Activated naive CD4-positive, alpha-beta T cell treated with anti-CD3 and anti-CD28 coated beads for 36 hours (primary cell): ENCODE measurements around the gene GIMAP1. TPM values are rescaled to one million over a fixed set of nuclear protein-coding genes. Genes with fewer than 3 reads are reported as not detected.
"Not testable (repeated sequence)": the region's sequence is repeated elsewhere in the genome, so short reads cannot be mapped to it uniquely, and the experiment has no call there.

ENCODE experiments used
- CTCF ChIA-PET: fragments of 350-600 bp; sonication (Branson Sonifier 250); formaldehyde crosslinking; loops from one replicate; lab custom pipeline; 2021; ENCODE audit warnings: antibody characterized with exemption; lab: Charles Lee
- DNase-seq: peaks from one replicate; pipeline ENCODE4 v3.0.0-alpha.2; 2020
- H3K27ac Mint-ChIP-seq: one replicate; pipeline ENCODE4 v1.8.0; 2021; ENCODE audit warnings: mild to moderate bottlenecking, mixed read lengths
- H3K27me3 Mint-ChIP-seq: one replicate; pipeline ENCODE4 v1.8.0; 2021; ENCODE audit warnings: low read depth, mixed read lengths
- H3K36me3 Mint-ChIP-seq: one replicate; pipeline ENCODE4 v1.8.0; 2021; ENCODE audit warnings: low read depth, mixed read lengths
- H3K4me1 Mint-ChIP-seq: one replicate; pipeline ENCODE4 v1.8.0; 2021; ENCODE audit warnings: low read depth, mixed read lengths
- H3K4me3 Mint-ChIP-seq: one replicate; pipeline ENCODE4 v1.8.0; 2021; ENCODE audit warnings: mild to moderate bottlenecking, moderate library complexity, mixed read lengths
- H3K9me3 Mint-ChIP-seq: one replicate; pipeline ENCODE4 v1.8.0; 2021; ENCODE audit warnings: mixed read lengths
- intact Hi-C: fragments of 100-400 bp; cut with micrococcal nuclease; formaldehyde crosslinking; loops from one replicate; pipeline ENCODE4 v1.15.1; 2023
- total RNA-seq, 2 experiments: library from RNA; stranded (reverse); gene quantifications; one replicate each; pipeline ENCODE4 v1.2.3, GENCODE V29; 2021

The GIMAP1 gene
- total RNA-seq, result 1 to 10 TPM; 5.1 to 5.3 TPM

DNA sequence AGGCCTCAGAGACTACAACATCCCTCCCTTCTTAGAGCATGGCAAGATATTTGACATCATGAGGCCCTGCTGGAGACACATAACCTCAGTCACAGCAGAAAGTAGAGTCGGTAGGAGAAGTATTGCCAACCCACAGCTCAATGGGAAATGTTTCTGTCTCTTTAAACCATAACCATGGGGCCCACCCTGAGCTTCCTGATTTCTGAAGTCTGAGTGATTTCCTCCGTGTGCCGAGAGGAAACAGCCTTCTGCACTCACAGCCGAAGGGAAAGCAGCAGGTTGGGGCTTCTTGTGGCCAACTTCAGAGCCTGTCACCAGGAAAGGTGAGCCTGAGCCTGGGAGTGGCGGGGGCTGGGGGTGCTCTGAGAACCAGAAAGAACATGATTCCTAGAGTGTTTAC is at the start of gene GIMAP1:
Gene GIMAP1 (plus strand): TSS at position 246 of the 400 bp plus-strand sequence. CDS start 2,435 bp downstream, outside the sequence.
- peak within 1 kb of the TSS; percentile 92 for H3K27ac Mint-ChIP-seq
- intact Hi-C loops, result loop anchor here (1.0 to 5.0 kb wide), 5 partner anchors 16 to 266 kb away; partner anchors contain the start of genes GIMAP2, GIMAP4, GIMAP6 and GIMAP8
- no peaks in the 10 kb centered on the region for H3K27me3 Mint-ChIP-seq
- peaks cover 57% of the 10 kb centered on the region for H3K36me3 Mint-ChIP-seq
- peaks cover 24% of the 10 kb centered on the region for H3K9me3 Mint-ChIP-seq
- CTCF ChIA-PET, result interaction anchor here (0.6 to 4.9 kb wide), 17 partner anchors 11 to 286 kb away, joined by 3 to 25 read pairs (median 6); partner anchors contain the start of genes GIMAP4 and GIMAP8
- peak; percentile 81 for DNase-seq
- H3K4me3 Mint-ChIP-seq, result peak within 1 kb of the TSS; percentile 97
- H3K4me1 Mint-ChIP-seq, result peaks cover 62% of the 10 kb centered on the region

DNA sequence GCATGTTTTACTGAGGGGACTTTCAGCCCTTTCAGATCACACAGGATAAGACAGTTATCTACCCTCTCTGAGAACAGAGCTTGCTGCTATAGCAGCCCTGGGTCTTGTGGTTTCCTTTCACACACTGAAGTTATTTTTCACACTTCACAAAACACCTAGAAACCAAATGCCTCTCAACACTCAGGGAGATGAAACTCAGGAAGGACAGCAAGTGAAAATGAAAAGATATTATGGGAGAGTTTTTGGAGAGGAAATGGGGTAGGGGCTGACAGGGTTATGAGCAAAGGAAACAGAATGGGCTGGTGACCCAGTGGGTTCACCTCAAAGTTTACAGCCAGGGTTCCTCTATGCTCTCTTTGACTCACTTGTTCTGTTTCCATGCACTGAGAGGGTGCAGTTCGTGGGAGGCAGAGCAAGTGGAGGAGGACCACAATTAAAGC is 47.9 kb upstream of the GIMAP1 start:
- CTCF ChIA-PET, result interaction anchor here (0.7 to 2.6 kb wide), 3 partner anchors 17 to 87 kb away, joined by 4 to 11 read pairs (median 6); partner anchors contain the start of gene GIMAP2
- peaks cover 9% of the 10 kb centered on the region for H3K36me3 Mint-ChIP-seq

DNA sequence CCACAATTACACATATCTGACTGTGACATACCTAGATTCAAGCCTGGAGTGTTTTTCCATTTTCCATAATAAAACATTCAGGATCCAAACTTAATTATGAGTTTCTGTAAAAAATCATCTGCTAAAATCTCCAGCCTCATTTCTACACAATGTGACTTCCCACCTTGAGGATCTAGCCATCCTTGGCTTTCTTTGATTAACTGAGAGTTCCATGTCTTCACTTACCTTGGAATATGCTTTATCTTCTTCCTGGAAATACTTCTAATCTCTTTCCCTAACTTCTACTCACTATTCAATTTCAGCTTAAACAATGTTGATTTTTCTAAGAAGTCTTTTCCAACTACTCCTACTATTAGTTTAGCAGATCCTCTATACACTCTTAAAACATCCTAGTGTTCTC is 47.4 kb upstream of the GIMAP1 start:
- H3K27ac Mint-ChIP-seq, result peak overlapping the region; percentile 95
- intact Hi-C loops, result loop anchor here (1.0 to 5.0 kb wide), 9 partner anchors 7 to 347 kb away; partner anchors contain the start of genes ACTR3C, GIMAP2, GIMAP6 and GIMAP7
- peaks cover 83% of the 10 kb centered on the region for H3K4me1 Mint-ChIP-seq
- peaks cover 8% of the 10 kb centered on the region for H3K36me3 Mint-ChIP-seq
- CTCF ChIA-PET, result interaction anchor here (0.8 to 2.6 kb wide), 4 partner anchors 16 to 221 kb away, joined by 3 to 6 read pairs (median 4); partner anchors contain the start of gene GIMAP2
- no peaks in the 10 kb centered on the region for H3K27me3 Mint-ChIP-seq
- no peak for DNase-seq
- peaks cover 12% of the 10 kb centered on the region for H3K9me3 Mint-ChIP-seq
- H3K4me3 Mint-ChIP-seq, result peak overlapping the region; percentile 6

More for the DNA sequence above, 47.9 kb upstream of the GIMAP1 start:
- H3K4me3 Mint-ChIP-seq, result peak overlapping the region; percentile 19
- intact Hi-C loops, result loop anchor here (1.0 to 5.0 kb wide), 9 partner anchors 8 to 346 kb away; partner anchors contain the start of genes ACTR3C, GIMAP2, GIMAP6 and GIMAP7
- H3K27ac Mint-ChIP-seq, result peak overlapping the region; percentile 95
- peak; percentile 71 for DNase-seq
- no peaks in the 10 kb centered on the region for H3K27me3 Mint-ChIP-seq
- peaks cover 12% of the 10 kb centered on the region for H3K9me3 Mint-ChIP-seq
- H3K4me1 Mint-ChIP-seq, result peaks cover 88% of the 10 kb centered on the region

GRCh38 chr7:150671798-150672585 is 44.4 kb upstream of the GIMAP1 start:
- Mint-ChIP-seq H3K27ac (peak overlapping the region; percentile 62), H3K4me1 (peaks cover 78% of the 10 kb centered on the region), H3K9me3 (peaks cover 12% of the 10 kb centered on the region)
- intact Hi-C loops, H3K27me3 Mint-ChIP-seq, H3K4me3 Mint-ChIP-seq, DNase-seq, H3K36me3 Mint-ChIP-seq: not testable (repeated sequence)
- CTCF ChIA-PET, result interaction anchor here (1.4 kb wide), 1 partner anchor 14 kb away, joined by 3 read pairs; the partner anchor contains the start of gene GIMAP2

GRCh38 chr7:150675714-150676113 is 40.7 kb upstream of the GIMAP1 start:
- Mint-ChIP-seq H3K9me3 (peaks cover 7% of the 10 kb centered on the region), H3K4me1 (peaks cover 78% of the 10 kb centered on the region), H3K27ac (peak overlapping the region; percentile 5), H3K36me3 (peaks cover 10% of the 10 kb centered on the region), H3K27me3 (no peaks in the 10 kb centered on the region), H3K4me3 (no peak overlapping the region)
- DNase-seq, result no peak
- CTCF ChIA-PET, result interaction anchor here (1.2 kb wide), 1 partner anchor 10 kb away, joined by 3 read pairs; the partner anchor contains the start of gene GIMAP2
- intact Hi-C loops, result loop anchor here (1.0 kb wide), 1 partner anchor 7 kb away; no protein-coding TSS in a partner anchor

DNA sequence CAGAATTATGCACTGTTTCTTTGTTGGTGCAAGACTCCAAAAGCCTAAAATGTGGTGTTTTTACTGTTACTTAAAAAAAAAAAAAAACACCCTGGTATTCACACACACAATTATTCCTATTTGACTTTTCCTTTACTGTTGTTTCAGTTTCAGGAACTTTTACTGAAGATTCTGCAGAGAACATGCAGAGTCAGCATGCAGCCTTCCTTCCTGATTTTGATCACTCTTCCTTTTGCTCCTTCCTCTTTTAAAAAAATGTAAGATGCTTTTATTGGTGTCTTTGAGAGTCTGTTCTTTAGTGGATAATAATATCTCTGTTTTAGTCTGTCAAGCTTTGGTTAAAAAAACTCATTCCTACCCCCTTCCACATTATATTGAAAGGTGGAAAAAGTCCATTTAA is 40.1 kb upstream of the GIMAP1 start:
- Mint-ChIP-seq H3K27ac (peak overlapping the region; percentile 72), H3K36me3 (peaks cover 13% of the 10 kb centered on the region), H3K4me3 (peak overlapping the region; percentile 30), H3K4me1 (peaks cover 78% of the 10 kb centered on the region)
- intact Hi-C loops, result loop anchor here (1.0 kb wide), 1 partner anchor 8 kb away; no protein-coding TSS in a partner anchor
- DNase-seq, H3K9me3 Mint-ChIP-seq, H3K27me3 Mint-ChIP-seq: not testable (repeated sequence)
- CTCF ChIA-PET, result interaction anchor here (1.2 kb wide), 1 partner anchor 10 kb away, joined by 3 read pairs; the partner anchor contains the start of gene GIMAP2

GRCh38 chr7:150676854-150677253 is 39.6 kb upstream of the GIMAP1 start:
- DNase-seq, H3K27me3 Mint-ChIP-seq, H3K9me3 Mint-ChIP-seq, CTCF ChIA-PET: not testable (repeated sequence)
- Mint-ChIP-seq H3K27ac (peak overlapping the region; percentile 72), H3K36me3 (peaks cover 13% of the 10 kb centered on the region), H3K4me1 (peaks cover 77% of the 10 kb centered on the region), H3K4me3 (peak overlapping the region; percentile 30)
- intact Hi-C loops, result loop anchor here (1.0 kb wide), 1 partner anchor 9 kb away; no protein-coding TSS in a partner anchor

DNA sequence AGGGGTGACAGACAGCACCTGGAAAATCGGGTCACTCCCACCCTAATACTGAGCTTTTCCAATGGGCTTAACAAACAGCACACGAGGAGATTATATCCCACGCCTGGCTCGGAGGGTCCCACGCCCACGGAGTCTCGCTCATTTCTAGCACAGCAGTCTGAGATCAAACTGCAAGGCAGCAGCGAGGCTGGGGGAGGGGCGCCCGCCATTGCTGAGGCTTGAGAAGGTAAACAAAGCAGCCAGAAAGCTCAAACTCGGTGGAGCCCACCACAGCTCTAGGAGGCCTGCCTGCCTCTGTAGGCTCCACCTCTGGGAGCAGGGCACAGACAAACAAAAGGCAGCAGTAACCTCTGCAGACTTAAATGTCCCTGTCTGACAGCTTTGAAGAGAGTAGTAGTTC is 37.8 kb upstream of the GIMAP1 start:
- intact Hi-C loops, H3K27me3 Mint-ChIP-seq, CTCF ChIA-PET: not testable (repeated sequence)
- H3K9me3 Mint-ChIP-seq, result peaks cover 12% of the 10 kb centered on the region
- peak; percentile 64 for DNase-seq
- peaks cover 79% of the 10 kb centered on the region for H3K4me1 Mint-ChIP-seq
- peaks cover 16% of the 10 kb centered on the region for H3K36me3 Mint-ChIP-seq
- peak overlapping the region; percentile 83 for H3K4me3 Mint-ChIP-seq
- H3K27ac Mint-ChIP-seq, result peak overlapping the region; percentile 91

GRCh38 chr7:150680364-150680763 is 36.0 kb upstream of the GIMAP1 start:
- H3K4me1 Mint-ChIP-seq, result peaks cover 85% of the 10 kb centered on the region
- DNase-seq, H3K4me3 Mint-ChIP-seq, CTCF ChIA-PET, intact Hi-C loops, H3K27me3 Mint-ChIP-seq: not testable (repeated sequence)
- peaks cover 16% of the 10 kb centered on the region for H3K36me3 Mint-ChIP-seq
- H3K9me3 Mint-ChIP-seq, result peaks cover 12% of the 10 kb centered on the region
- H3K27ac Mint-ChIP-seq, result peak overlapping the region; percentile 28

GRCh38 chr7:150685219-150686029 is 31.0 kb upstream of the GIMAP1 start, which contains the start of gene GIMAP2:
GIMAP2 (plus strand) TSS chr7:150685706; CDS start chr7:150687060, 1,354 bp downstream.
- H3K4me1 Mint-ChIP-seq, result peaks cover 73% of the 10 kb centered on the region
- H3K4me3 Mint-ChIP-seq, result peak within 1 kb of the TSS; percentile 93
- CTCF ChIA-PET, result interaction anchor here (0.6 to 1.7 kb wide), 13 partner anchors 9 to 247 kb away, joined by 3 to 7 read pairs (median 3); partner anchors contain the start of genes GIMAP4 and GIMAP8
- intact Hi-C loops, result loop anchor here (1.0 to 5.0 kb wide), 7 partner anchors 17 to 235 kb away; partner anchors contain the start of genes GIMAP1, GIMAP7 and GIMAP8
- H3K27me3 Mint-ChIP-seq, result no peaks in the 10 kb centered on the region
- DNase-seq, result peak; percentile 56
- H3K27ac Mint-ChIP-seq, result peak within 1 kb of the TSS; percentile 98
- H3K36me3 Mint-ChIP-seq, result peaks cover 51% of the 10 kb centered on the region
- H3K9me3 Mint-ChIP-seq, result peaks cover 18% of the 10 kb centered on the region

DNA sequence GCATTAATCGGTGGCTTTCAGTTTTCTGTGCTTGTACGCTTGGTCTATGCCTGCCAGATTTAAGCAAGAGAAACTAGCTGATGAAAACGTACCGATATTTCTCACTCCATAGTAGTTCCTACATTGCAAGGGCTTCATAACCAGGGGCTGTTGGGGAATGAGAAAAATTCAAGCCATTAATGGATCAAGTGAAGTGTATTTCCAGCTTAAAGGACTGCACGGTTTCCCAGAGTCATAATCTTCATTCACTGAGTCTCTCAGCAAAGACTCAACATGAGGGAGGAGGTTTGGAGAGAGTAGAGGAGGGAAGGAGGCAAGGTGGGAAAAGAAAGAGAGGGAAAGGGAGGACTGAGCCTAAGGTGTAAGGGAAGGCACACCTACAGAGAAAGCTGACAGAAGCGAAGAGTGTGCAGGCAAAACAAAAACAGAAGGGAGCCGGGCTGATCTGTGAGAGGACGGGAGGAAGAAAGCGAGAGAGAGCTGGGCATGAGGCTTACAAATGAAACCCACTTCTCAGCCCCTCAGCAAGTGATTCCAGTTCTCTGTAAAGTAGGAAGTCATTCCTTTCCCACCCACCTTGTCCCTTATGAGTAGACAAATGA is 30.3 kb upstream of the GIMAP1 start:
- Mint-ChIP-seq H3K9me3 (peaks cover 20% of the 10 kb centered on the region), H3K4me1 (peaks cover 70% of the 10 kb centered on the region), H3K27me3 (no peaks in the 10 kb centered on the region), H3K36me3 (peaks cover 56% of the 10 kb centered on the region), H3K27ac (peak overlapping the region; percentile 98), H3K4me3 (peak overlapping the region; percentile 93)
- intact Hi-C loops, result loop anchor here (5.0 kb wide), 1 partner anchor 174 kb away; the partner anchor contains the start of gene GIMAP7
- DNase-seq, result peak; percentile 40
- CTCF ChIA-PET, result interaction anchor here (0.7 to 1.7 kb wide), 11 partner anchors 10 to 248 kb away, joined by 3 to 7 read pairs (median 4); partner anchors contain the start of gene GIMAP8
